ENCODE results near the gene SS18L1.

DNA sequence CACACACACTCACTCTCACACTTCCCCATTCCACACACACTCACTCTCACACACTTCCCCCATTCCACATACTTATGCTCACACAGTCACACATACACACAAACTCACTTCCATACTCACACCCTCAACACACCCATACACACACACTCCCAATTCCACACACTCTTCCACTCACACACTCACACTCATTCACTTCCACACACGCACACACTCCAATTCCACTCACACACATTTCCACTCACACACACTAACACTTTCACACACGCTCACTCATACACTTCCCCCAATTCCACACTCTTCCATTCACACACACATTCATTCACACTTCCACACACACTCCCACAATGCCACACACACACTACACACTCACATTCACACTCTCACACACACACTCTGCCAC is 86.7 kb downstream of the SS18L1 start:
- TF ChIP-seq, protein P1, sequence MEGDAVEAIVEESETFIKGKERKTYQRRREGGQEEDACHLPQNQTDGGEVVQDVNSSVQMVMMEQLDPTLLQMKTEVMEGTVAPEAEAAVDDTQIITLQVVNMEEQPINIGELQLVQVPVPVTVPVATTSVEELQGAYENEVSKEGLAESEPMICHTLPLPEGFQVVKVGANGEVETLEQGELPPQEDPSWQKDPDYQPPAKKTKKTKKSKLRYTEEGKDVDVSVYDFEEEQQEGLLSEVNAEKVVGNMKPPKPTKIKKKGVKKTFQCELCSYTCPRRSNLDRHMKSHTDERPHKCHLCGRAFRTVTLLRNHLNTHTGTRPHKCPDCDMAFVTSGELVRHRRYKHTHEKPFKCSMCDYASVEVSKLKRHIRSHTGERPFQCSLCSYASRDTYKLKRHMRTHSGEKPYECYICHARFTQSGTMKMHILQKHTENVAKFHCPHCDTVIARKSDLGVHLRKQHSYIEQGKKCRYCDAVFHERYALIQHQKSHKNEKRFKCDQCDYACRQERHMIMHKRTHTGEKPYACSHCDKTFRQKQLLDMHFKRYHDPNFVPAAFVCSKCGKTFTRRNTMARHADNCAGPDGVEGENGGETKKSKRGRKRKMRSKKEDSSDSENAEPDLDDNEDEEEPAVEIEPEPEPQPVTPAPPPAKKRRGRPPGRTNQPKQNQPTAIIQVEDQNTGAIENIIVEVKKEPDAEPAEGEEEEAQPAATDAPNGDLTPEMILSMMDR (IDR thresholded peaks at IDR 0.05; ENCODE audit: insufficient read depth, low read length, poor library complexity, severe bottlenecking): no peak
- no peak for TF ChIP-seq EZH2phosphoT487 (conservative IDR thresholded peaks at IDR 0.05; ENCODE audit: low read length)

Data from SU-DHL-6 (cell line).